Hepatocyte (in vitro differentiated cells): Measurements from ENCODE around the gene ADCK2.

Source experiments
- EZH2 ChIP-seq: fragments of 200-600 bp; sonication (generic); IDR thresholded peaks from 2 replicates; pipeline ENCODE4 v1.6.1; 2016; ENCODE audit warnings: antibody characterized with exemption, mild to moderate bottlenecking, borderline replicate concordance
- EZH2phosphoT487 ChIP-seq: fragments of 200-600 bp; sonication (generic); IDR thresholded peaks from one replicate; pipeline ENCODE4 v1.6.1; 2018; ENCODE audit warnings: antibody characterized with exemption, mild to moderate bottlenecking, low read depth, moderate library complexity; ENCODE audit not compliant: unreplicated experiment, severe bottlenecking
- TF ChIP-seq, protein P1 (sequence below): fragments of 200-600 bp; sonication (generic); IDR thresholded peaks from 2 replicates; pipeline ENCODE4 v1.5.1; 2016; ENCODE audit warnings: antibody characterized with exemption, mild to moderate bottlenecking; ENCODE audit not compliant: poor library complexity

DNA sequence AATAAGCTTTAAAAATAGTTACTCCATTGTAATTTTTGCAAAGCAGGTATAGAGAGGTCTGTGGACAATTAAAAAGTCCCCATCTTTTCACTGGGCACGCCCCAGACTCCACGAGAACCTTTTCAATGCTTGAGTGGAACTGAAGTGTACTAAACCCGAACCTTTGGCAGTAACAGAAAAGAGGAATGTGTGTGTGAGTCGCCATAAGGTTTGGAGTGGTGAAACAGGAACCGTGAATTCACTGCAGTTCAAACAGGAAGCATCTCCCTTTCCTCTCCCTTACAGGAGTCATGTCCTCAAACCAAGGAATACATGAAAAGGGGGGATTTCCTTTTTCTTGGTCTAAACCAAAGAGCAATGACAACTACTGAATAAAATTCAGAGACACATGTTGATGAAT lies 47.0 kb downstream of the ADCK2 start:
- TF ChIP-seq, protein P1, sequence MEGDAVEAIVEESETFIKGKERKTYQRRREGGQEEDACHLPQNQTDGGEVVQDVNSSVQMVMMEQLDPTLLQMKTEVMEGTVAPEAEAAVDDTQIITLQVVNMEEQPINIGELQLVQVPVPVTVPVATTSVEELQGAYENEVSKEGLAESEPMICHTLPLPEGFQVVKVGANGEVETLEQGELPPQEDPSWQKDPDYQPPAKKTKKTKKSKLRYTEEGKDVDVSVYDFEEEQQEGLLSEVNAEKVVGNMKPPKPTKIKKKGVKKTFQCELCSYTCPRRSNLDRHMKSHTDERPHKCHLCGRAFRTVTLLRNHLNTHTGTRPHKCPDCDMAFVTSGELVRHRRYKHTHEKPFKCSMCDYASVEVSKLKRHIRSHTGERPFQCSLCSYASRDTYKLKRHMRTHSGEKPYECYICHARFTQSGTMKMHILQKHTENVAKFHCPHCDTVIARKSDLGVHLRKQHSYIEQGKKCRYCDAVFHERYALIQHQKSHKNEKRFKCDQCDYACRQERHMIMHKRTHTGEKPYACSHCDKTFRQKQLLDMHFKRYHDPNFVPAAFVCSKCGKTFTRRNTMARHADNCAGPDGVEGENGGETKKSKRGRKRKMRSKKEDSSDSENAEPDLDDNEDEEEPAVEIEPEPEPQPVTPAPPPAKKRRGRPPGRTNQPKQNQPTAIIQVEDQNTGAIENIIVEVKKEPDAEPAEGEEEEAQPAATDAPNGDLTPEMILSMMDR, result no peak
- TF ChIP-seq EZH2, result no peak
- TF ChIP-seq EZH2phosphoT487, result no peak
